ENCODE measurements around the gene ANO7.

Gene ANO7

DNA sequence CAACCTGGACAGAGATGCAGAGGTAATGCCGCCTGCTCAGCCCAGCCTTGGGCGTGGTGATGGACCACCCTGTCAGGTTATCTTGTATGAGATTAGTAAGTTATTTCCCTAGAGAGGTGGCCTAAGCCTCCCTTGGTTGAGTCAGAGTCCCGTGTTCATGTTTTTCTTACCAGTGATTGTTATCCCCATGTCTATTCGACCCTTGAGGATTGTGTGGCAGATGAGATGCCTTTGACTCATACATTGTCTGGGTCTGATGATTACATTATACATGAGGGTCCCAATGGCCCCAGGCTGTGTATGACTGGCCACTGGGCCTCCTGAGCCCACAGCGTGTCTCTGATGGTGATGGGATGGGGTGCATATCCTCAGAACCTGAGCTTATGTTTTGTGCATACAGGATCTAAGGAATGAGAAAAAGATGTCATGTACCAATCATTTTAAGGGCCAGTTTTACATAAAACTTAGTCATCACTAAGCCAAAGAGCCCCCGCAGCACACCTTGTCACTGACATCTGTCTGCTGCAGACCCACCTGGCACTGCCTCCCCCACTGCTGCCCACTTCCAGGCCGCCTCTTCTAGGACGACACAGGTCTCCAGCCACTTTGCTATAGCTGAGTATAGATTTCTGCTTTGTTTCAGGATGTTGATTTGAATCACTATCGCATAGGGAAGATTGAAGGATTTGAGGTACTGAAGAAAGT is 30.5 kb upstream of the ANO7 start:
- DNase-seq: no peak

DNA sequence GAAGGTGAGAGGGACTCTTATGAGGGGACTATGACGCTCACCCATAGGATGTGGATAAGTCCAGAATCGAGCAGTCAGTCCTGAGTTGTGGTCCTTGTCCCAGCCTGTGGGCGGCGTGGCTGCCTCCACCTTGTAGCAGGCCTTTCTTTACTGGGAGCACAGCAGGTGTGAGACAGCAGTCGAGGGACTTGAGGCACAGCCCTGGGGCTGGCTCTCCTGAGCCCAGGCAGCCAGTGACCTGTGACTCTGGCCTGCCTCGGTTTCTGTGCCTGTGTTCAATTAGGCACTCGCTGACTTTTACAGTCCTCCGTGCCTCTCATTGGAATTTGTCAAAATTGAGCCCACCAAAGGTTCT is 30.0 kb upstream of the ANO7 start:
- no peak for DNase-seq

DNA sequence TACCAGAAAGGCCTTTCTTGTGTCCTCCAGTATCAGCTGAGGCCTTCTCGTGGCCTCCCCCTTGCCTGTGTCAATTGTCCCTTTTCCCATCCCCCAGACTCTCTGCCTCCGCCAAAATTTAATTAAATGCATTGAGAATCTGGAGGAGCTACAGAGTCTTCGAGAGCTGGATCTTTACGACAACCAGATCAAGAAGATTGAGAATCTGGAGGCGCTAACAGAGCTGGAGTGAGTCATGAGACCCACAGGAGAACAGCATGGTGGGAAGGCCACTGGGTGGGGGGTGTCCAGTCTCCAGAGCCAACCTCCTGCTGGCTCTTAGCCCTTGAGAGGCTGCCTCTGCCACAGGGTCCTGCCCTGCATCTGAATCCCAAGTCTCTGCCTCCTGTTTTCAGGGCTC is 29.4 kb upstream of the ANO7 start:
- no peak for DNase-seq

DNA sequence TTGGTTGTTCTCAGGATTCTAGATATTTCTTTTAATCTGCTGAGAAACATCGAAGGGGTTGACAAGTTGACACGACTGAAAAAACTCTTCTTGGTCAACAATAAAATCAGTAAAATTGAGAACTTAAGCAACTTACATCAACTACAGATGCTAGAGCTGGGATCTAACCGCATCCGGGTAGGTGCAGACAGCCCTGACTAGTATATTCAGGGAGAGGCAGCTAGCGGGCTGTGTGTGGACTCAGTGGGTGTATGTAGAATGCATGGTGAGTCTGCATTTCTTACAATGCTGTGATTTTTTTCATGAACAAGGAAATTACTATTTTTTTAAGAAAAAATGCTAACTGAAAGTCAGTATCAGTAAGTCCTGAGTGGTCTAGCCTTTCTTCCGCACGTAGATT is 28.2 kb upstream of the ANO7 start:
- no peak for DNase-seq

DNA sequence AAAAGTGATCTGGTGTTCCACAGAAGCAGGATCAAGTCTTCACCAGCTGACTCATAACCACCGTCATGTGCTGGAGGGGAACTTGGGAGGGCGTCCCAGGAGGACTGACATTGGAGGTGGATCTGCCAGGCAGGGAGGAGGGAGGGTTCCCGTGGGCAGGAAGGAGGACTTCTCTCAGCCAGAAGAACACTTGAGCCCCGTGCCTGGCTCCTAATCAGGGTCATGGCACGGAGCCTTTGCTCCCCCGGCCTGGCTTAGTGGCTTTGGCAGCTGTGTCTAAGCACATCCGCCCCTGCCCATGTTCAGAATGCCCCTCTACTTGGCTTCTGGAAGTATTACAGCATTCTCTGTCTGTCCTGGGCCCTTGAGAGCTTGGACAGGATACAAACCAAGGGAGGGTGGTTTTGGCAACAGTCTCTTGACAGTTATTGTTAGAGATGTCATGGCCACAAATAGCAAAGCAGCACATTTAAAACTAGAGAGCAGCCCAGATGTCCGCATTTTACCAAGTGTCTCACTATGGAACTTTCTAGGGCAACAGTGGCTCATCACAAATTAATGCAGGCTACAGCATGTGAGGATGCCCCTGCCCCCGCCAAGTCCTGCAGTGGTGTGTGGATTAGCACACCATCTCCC is 26.7 kb upstream of the ANO7 start:
- DNase-seq: no peak

DNA sequence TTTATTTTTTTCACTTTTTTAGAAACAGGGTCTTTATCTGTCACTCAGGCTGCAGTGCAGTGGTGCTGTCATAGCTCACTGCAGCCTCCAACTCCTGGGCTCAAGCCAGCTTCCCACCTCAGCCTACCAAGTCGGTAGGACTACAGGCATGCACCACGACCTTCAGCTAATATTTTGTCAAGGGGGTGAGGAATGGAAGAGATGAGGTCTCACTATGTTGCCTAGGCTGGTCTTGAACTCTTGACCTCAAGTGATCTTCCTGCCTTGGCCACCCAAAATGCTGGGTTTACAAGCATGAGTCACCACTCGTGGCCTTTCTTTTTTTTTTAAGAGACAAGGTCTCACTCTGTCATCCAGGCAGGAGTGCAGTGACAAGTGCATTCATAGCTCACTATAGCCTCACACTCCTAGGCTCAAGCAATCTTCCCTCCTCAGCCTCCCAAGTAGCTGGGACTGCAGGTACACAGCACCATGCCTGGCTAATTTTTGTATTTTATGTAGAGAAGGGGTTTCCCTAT is 24.8 kb upstream of the ANO7 start:
- no peak for DNase-seq

DNA sequence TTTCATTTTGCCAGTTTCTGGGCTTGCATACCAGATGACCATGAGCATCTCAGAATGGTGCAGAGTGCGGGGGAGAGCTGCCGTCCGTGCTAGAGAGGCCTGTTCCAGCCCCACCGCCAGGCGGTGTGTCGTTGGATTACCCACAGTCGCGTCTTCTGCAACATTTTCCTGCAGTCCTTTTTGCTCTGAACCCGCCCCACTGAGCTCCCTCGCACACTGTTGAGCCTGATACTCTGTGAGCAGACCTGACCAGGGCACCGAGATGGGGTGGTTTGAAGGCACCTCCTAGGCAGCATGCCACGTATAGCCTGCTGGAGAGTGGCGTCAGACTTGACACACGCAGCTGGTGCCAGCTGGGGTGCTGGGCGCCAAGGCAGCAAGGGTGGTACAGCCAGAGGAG is 20.1 kb upstream of the ANO7 start:
- no peak for DNase-seq

DNA sequence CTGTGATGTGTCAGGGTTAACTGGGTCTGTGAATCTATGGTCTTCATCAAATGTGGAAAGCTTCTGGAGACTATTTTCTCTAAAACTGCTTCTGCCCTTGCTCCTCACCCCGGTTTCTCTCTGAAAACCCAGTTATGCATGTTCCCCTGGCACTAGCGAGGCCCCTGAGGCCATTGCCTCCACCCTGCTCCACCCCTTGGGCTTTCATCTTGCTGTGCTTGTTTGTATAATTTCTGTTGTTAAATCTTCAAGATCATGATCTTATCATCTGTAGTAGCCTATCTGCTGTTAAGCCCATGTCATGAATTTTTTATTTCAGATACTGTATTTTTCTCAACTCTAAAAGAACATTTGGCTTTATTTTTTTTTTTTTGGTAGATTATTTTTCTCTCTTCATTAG is 14.9 kb upstream of the ANO7 start:
- no peak for DNase-seq

DNA sequence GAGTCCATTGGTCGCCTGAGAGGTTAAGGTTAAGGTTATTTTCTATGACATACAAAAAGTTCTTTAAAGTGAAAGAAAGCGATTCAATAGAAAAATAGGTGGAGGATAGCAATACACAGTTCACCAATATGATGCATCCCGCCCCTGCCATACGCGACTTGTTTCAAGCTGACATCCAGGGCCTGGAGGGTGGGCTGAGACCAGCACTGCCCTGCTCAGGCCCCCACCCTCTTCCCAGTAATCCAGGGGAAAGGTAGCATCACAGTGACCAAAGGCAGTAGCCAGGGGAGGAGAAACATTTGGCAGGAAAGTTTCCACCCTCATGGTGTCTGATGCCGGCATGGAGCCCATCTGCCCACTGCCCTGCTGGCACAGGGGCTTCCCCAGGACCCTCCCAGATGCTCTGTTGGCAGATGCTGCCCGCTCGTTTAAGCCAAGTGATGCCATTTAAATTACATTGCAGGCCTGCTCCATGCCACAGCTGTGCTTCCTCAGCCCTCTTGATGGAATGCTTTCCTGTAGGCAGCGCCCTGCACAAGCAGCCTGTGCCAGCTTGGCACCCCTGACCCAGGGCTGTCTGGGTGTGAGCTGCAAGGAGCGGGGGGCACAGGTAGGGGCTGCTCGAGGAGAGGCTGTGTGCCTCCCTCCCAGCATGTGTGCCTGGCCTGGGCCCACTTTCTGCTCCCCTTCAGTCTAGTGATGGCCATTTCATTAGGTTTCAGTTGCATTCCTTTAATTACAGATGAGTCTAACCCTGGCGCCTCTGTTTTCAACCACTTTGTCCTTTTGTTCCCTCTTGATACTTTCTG is 10.7 kb upstream of the ANO7 start:
- DNase-seq: no peak

DNA sequence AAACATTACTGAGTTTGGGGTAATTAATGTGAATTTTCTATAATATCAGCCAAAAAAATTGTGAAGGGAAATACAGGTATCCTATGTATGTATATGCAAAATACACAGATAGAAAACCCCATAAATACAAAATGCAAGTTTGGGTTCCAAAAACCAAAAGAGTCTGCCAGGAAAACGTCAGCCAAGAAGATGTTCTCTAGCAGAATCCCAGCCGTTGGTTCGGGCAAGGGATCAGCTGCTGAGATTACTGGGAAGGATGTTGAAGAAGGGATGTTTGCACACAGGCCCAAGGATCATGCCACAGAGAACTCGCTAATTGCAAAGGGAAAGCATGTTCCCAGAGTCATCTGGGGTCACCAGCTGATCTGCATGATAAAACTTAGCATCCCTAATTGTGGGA is 9.5 kb upstream of the ANO7 start:
- no peak for DNase-seq

DNA sequence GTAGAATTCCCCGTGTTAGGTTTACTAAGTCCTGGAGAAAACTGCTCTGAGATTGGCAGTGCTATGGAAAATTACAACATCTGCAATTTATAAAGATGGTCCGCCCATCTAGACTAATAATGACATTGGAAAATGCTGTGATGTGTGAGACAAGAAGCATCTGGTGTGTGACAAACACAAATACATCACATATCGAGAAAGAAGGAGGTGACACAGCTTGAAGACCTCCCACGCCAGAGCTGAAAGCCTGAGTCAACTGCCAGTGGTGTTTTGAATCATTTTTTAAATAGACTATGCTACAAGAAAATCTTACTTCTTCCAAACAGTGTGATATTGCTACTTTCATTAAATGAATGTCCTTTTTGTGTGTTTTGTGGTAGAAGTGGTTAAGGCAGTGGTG is 8.6 kb upstream of the ANO7 start:
- DNase-seq: no peak

DNA sequence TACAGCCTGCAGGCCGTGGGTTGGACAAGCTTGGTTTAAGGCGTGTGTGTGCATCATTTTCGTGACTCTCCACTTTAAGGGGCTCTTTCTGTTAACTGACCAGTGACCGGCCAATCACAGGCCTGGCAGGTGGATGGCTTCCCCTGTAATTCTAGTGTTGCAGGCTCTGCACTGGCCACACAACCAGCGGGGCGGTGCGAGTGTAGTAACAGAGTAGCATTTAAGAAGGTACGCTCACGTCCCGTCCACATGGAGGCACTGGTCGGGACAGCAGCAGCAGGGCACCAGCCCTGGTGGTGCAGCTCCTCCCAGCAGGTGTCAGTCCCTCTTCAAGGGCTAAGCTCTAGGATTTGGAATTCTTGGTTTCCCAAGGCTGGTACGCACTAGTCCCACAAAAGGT is 8.0 kb upstream of the ANO7 start:
- DNase-seq: no peak

DNA sequence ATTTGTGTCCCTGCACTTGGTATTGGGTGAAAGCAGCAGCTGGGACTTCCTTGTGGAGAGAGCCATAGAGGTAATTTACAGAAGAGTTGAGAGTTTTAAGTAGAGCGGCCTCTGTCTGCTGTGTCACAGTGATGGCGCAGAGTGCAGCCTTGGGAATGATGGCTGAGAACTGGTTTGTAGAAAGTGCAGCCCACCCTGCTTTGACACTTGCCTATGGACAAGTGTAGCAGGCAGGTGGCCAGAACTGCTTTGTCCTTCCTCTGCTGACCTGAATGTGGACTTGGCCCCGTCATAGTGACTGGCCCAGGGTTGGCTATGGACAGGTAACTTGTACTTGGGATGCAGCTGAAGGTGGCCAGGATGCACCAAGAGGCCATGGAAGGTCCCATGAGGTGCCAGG is 6.4 kb upstream of the ANO7 start:
- DNase-seq: no peak

DNA sequence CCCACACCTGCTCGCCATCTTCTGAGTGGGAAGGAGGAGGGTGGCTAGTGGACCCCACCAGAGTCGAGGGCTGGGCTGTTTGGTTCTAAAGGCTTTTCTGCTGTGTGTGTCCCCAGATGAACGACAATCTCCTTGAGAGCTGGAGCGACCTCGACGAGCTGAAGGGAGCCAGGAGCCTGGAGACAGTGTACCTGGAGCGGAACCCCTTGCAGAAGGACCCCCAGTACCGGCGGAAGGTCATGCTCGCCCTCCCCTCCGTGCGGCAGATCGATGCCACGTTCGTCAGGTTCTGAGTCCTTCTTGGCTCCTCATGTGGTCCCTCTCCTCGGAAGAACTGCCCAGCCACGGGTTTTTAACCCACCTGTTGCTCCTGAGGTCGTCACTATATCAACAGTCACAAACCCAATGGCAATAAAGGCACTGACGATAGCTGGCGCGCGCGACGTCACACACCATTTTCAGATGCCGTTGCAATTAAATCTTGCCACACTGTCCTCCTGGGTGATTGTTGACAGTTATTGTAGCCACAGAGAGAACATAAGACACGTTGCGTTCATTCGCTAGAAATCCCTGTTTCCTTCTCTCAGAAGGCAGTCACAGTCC is 5.8 kb upstream of the ANO7 start:
- no peak for DNase-seq

DNA sequence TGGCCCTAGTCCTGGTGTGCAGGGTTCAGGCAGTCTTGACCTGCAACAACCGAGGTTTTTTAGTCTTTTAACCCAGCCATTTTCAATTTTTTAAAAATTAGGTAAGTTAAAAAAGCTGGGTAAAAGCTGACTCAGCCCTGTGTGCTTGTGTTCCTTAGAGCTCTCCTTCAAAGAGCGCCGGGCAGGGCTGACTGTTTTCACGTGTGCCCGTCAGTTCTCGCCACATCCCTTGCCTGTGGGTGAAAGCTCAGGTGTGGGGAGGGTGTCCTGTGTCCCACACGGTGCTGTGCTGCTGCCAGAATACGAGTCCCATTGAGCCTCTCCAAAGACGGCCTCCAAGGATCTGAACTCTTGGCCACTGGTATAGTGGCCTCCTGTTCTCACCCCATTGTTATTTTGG is 5.3 kb upstream of the ANO7 start:
- DNase-seq: no peak

DNA sequence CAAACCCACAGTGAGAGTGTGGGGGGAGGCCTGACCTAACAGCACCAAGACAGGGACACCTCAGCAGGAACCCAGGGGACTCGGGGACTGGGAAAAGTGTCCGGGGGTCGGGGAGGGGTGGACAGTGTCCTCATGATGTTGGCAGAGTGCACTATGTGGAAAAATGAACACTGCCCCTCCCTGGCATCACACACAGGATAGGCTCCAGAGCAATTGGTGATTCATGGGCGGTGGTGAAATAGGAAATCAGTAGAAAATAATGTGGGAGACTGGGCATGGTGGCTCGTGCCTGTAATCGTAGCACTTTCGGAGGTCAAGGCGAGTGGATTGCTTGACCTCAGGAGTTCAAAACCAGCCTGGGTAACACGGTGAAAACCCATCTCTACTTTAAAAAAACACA is 3.6 kb upstream of the ANO7 start:
- no peak for DNase-seq

DNA sequence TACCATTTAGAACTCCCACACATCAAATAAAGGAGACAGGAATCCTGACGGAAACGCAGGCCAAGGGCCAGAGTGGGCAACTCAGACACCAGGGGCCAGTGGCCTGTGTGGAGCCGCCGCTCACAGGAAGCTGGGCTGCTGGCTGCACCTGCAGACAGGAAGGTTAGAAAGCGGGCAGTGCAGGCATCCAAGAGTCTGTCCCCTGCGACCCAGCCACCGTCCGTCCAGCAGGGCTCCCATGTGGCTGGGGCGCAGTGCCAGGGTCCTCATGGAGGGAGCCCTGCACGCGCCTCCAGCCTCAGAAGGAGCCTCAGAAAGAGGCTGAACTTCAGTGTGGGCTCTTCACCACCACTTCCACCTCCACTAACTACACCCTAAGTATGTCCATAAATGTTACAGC is 2.5 kb upstream of the ANO7 start:
- DNase-seq: no peak

DNA sequence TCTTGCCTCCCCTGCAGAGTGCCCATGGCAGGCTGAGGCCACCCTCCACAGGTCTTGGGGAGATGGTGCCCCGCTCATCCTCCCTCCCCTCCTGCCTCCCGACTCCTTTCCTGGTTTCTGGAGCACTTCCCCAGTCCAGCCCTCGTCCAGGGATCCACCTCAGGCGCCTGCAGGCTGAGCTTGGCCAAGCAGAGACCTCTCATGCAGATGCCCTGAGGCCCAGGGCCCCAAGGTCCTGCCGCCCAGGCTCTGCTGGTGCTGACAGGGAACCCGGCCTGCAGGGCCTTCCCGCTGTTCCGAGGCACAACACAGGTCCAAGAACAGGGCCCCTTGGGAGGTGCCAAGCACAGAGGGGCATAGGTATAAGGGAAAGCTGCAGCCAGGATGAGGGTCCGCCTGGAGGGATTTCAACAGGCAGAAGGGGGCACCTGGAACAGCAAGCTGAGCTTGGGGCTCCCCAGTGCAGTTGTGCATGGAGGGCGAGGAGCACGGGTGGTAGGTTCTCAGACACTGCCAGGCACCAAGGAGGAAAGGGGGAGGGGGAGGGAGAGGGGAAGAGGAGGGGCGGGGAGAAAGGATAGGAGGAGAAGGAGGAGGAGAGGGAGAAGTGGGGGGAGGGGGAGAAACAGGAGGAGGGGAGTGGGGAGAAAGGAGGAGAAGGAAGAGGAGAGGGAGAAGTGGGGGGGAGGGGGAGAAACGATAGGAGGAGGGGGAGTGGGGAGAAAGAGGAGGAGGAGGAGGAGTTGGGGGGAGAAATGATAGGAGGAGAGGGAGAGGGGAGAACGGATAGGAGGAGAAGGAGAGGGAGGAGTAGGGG is 1.2 kb upstream of the ANO7 start:
- DNase-seq: no peak

DNA sequence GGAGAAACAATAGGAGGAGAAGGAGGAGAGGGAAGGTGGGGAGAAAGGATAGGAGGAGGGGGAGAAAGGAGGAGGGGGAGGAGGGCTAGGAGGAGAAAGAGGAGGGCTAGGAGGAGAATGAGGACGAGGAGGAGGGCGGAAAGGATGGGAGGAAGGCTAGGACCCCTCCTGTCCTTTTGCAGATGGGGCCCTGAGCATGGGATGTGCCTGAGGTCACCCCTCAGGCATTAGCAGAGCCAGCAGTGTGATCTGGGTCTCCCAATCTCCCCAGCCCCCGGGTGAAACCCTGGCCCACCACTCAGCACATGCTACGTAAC is 601 bp upstream of the ANO7 start:
- no peak for DNase-seq

DNA sequence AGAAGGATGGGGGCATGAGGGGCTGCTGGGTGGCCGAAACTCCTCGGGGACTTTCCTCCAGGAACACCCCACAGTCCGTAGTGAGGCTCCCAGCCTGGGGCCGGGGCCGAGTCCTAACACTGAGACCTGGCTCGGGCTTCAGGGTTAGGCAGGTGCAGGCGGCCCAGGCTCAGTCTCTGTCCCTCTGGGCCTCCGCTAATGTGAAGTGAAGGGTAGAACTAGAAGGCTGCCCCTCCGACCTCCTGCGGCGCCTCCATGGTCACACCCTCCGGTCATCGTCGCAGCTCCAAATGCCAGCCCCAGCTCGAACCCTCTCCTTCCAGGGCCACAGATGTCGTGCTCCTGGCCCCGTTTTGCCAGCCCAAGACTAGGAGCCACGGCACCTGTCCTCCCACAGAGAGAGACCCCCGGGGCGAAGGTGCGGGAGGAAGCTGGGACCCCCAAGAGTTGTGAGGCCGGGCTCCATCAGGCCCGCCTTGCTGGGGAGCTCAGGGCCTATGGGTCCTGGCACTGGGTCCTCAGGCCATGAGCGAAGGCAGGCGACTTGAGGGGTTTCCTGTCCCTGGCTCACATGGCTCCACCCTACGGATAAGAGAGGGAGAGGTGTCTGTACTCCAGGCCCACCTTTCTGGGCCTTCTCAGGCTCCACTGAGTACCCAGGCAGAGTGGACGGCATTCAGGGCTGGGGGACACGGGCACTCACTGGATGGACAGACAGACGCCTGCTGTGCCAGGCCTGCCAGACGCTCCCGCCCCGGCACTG is 797 bp downstream of the ANO7 start:
- DNase-seq: no peak

DNA sequence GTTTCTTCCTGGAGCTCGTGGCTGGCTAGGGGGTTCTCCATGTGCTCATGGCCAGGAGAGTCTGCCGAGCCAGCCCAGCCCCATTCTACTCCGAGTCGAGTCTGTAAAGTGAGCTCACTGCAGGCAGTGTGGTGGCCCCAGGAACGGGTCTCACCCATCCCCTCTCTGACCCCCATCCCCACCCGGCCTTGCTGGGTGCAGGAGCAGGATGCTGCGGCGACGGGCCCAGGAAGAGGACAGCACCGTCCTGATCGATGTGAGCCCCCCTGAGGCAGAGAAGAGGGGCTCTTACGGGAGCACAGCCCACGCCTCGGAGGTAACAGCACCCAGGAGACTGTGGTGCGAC is 1.4 kb downstream of the ANO7 start:
- no peak for DNase-seq

DNA sequence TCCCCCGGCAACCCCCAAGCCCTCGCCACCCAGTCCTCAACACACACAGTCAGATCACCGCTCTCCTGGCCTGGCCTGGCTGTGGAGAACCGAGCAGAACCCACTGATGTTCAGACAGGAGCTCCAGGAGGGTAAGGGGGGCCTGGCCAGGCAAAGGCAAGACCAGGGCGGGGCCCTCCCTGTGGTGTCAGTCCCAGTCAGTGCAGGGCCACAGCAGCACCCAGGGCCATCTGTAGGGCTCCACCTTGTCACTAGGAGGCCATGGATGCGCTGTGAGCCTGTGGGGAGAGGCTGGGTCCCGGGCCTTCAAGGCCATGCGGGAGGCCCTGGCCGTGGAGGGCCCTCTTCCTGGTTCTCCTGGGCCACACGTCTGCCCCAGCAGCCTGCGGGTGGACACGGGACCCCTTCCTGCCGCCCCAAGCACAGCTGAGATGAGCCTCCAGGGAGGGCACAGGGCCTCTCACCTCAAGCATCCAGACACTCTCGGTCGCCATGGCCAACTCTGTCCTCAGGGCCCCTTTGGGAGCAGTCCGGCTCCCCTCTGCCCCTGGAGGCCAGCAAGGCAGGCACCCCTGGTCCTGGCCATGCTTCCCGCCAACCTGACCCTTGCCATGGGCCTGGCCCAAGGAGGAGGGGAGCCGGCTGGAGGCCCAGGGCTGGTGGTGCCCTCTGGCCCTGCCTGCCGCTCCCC is 2.0 kb downstream of the ANO7 start:
- no peak for DNase-seq

All from activated effector memory CD4-positive, alpha-beta T cell treated with Interleukin-2 at 50 U/mL for 16 hours (primary cell).